ENCODE data around the gene TMEM131L.

DNA sequence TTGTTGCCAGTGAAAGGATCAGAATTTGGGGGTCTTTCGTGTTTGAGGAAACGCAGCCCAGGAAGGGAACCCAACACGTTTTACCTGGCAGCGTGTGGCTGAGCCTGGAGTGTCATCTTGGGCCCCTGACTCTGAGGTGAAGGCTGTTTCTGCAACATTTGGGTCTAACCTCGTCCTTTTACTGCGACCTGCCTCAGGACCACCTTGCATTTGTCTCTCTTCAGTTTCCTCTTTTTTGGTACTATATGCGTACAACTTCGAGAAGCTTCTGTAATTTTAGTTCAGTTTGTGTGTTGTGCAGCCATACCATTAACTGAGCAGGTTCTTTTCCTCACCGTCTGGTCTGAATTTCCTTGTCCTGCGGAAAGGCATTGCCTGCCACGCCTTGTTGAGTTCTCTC is 61.5 kb downstream of the TMEM131L start:
- no peak for TF ChIP-seq POLR2A (IDR thresholded peaks at IDR 0.05)
- no peak for TF ChIP-seq CTCF (IDR thresholded peaks at IDR 0.05)
- TF ChIP-seq EP300 (IDR thresholded peaks at IDR 0.05): no peak
